Activated CD4-positive, alpha-beta T cell treated with anti-CD3 and anti-CD28 coated beads, Interleukin-2, amount 50 U/mL, for 4 hours (primary cell): ENCODE measurements around the gene CDC42EP4.
"Not testable (repeated sequence)": the region's sequence is repeated elsewhere in the genome, so short reads cannot be mapped to it uniquely, and the experiment has no call there.

ENCODE experiments used
- DNase-seq, 2 experiments: peaks; one replicate each; pipeline ENCODE4 v3.0.0-alpha.2; 2020

CDC42EP4 gene

GRCh38 chr17:73318836-73319235 lies 7.0 kb upstream of the CDC42EP4 start:
- no peak for DNase-seq

- DNase-seq = no peak
These were observed 6.6 kb upstream of the CDC42EP4 start for GRCh38 chr17:73318427-73318813.

- DNase-seq = no peak
These were observed 6.0 kb upstream of the CDC42EP4 start for GRCh38 chr17:73317513-73318426.

DNA sequence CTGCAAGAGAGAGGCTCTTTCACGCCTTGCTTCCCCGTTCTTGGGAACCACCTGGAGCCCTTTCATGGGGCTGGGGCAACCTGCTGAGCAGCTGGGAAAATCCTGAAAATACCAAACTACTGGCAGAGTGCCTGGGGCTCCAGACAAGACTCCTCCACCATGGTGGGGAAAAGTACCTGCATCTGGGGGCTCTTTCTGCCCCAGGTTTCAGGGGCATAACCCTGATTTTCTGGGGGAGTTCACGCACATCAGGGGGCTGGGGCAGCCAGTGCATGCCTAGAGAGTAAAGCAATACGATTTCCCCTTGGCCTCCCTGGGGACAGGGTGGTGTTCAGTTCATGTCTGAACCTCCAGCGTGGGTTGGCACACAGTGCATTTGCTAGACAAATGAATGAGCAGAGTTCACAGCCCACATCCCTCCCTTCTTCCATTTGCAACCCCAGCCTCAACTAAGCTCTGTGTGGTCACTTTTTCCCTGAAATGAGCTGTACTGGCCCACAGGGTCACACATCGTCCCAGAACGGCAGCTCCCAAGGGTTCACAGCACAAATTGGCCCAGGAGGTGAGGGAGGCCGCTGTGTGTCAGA lies 5.2 kb upstream of the CDC42EP4 start:
- no peak for DNase-seq

DNA sequence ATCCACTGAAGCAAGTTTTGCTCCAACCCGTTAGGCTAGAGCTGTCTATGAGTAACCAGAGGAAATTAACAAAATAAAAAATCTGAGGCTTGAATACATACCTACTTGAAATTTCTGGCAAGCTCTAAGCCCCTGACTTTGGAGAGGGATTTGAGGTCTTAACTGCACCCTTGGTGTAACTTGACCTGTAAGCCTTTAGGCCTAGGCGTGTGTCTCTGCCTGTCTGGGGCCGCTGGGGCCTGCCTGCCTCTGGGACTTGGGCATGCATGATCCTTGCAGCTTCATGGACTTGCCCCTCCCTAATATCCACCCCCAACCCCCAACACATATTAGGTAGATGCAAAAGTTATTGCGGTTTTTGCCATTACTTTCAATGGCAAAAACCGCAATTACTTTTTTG lies 3.7 kb upstream of the CDC42EP4 start:
- no peak for DNase-seq

GRCh38 chr17:73313526-73314127 lies 1.8 kb upstream of the CDC42EP4 start:
- no peak for DNase-seq

DNA sequence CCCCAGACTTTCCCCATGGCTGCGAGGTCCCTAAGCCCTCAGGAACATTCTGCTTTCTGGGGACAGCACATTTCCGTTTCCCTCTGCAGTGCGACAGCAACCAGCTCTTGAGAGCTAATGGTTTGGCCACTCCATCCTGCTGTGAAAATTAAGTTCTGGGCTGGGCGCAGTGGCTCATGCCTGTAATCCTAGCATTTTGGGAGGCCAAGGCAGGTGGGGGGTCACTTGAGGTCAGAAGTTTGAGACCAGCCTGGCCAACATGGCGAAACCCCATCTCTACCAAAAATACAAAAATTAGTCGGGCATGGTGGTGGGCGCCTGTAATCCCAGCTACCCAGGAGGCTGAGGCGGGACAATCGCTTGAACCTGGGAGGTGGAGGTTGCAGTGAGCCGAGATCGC lies 1.1 kb upstream of the CDC42EP4 start:
- DNase-seq = not testable (repeated sequence)

GRCh38 chr17:73311428-73311780 lies 397 bp downstream of the CDC42EP4 start:
- DNase-seq = peak in 1 of 2 experiments; percentile 3

GRCh38 chr17:73309727-73310596 lies 1.8 kb downstream of the CDC42EP4 start:
- DNase-seq = no peak

- not testable (repeated sequence) for DNase-seq
These were observed 2.8 kb downstream of the CDC42EP4 start for GRCh38 chr17:73308959-73309358.

DNA sequence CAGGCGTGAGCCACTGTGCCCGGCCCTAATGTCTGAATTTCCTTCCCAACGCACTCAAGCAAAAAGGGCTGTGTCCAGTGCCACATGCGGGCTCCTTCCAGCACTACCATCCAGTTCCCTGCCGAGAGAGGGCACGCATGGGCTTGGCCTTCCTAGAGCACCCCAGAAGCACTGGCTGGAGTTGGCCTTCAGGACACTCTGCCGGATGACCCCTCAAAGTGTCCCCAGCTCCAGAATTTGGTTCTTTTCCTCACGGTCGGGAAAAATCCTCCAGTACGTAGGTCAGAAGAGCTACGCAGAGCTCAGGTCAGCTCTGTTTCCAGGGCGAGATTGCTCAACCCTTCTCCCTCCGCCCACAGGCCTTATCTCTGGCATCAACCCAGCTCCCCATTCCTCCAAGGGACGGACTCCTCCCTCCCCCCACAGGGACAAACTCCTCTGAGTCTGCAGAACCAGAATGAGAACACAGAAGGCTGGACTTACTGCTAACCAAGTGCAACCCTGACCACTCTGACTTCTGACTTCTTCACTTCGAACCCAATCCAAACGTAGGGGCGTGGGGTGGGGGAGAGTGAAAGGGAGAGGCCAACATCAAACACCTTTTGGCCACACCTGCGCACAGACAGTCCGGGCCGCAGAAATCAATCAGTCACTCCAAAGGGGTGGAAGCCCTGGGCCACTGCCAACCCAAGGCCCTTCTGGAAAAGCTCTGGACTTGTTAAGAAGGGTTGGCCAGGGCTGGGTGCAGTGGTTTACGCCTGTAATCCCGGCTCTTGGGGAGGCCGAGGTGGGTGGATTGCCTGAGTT lies 3.6 kb downstream of the CDC42EP4 start:
- DNase-seq = no peak

DNA sequence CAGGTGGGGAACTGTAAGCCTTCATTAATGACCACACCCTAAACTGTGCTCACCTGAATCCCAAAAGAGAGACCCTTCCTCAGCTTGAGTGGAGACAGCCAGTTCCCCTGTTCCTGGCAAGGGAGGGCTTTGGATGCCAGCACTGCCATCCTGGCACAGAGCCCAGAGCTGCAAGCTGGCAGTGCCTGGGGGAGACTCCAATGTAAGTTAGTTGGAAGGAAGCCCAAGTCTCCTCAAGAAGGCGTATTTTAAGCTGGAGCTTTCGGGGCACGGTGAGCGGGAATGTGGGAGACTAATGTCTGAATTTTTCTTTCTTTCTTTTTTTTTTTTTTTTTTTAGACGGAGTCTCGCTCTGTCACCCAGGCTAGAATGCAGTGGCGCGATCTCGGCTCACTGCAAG lies 4.7 kb downstream of the CDC42EP4 start:
- no peak for DNase-seq

- no peak for DNase-seq
These were observed 5.7 kb downstream of the CDC42EP4 start for GRCh38 chr17:73305845-73306836.

DNA sequence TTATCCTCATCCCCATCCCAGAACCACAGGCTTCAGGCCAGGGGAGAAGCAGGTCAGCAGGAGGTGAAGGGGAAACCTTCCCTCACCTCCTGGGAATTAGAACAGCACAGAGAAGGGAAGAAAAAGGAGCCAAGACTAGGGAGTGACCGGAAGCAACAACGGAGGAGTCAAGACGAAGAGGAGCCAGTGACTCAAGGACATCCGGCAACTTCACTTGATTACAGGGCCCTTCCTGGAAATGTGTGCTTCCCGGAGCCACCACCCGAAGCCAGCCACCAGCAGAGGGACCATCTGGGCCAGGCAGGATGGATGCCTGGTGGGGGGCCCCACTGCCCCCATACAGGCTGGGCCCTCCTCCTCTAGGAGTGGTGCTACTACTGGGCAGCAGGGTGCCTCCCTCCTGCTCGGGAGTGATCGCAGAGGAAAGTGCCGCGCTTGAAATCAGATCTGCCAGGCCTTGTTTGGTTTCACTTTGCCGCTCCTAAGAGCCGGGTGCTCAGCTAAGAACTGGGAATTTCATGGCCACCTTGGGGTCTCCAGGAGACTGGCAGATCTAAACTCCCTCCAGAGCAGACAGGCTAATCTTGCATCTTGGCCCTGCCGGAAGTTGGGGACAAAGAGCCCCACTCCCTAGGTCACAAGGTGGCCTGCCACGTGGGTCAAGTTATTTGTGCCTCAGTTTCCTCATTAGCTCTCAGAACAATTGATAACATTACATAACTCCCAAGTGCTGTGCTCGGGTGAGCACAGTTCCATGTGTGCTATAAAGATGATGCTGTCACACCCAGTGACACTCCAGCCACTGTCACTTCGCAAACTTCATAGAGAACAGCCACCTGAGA lies 6.6 kb downstream of the CDC42EP4 start:
- no peak for DNase-seq

GRCh38 chr17:73304438-73304837 lies 7.4 kb downstream of the CDC42EP4 start:
- DNase-seq = no peak

- no peak for DNase-seq
These were observed 9.6 kb downstream of the CDC42EP4 start for GRCh38 chr17:73302189-73302588.

DNA sequence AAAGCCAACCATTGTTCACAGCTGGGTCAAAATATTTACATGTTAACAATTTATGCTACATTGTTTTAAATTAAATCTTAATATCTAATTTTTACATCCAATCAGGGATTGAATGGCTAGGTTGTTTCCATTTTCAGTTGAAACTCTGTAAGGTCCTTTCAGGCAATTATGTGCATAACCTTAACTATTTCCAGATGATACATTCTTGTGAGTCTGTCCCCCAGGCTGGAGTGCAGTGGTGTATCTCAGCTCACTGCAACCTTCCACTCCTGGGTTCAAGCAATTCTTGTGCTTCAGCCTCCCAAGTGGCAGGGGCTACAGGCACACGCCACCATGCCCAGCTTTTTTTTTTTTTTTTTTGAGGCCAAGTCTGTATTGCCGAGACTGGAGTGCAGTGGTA lies 10.4 kb downstream of the CDC42EP4 start:
- no peak for DNase-seq

GRCh38 chr17:73300392-73300791 lies 11.4 kb downstream of the CDC42EP4 start:
- DNase-seq = no peak

- no peak for DNase-seq
These were observed 13.6 kb downstream of the CDC42EP4 start for GRCh38 chr17:73297934-73298861.
